RPMI7951 (cell line): ENCODE data around the gene TNFRSF18. TPM values are rescaled to one million over a fixed set of nuclear protein-coding genes. Genes with fewer than 3 reads are reported as not detected.

Experiments
- DNase-seq: peaks from one replicate; pipeline ENCODE4 v3.0.0-alpha.2; 2012; ENCODE audit warnings: low read depth
- total RNA-seq: library from RNA; depleted of rRNA; stranded (reverse); fragments of >200 nt; shearing (Covaris generic); gene quantifications from 2 replicates; pipeline ENCODE4 v1.2.3, GENCODE V29; 2014

The TNFRSF18 gene
- total RNA-seq, 1 experiment from 2014 or later, result not detected

DNA sequence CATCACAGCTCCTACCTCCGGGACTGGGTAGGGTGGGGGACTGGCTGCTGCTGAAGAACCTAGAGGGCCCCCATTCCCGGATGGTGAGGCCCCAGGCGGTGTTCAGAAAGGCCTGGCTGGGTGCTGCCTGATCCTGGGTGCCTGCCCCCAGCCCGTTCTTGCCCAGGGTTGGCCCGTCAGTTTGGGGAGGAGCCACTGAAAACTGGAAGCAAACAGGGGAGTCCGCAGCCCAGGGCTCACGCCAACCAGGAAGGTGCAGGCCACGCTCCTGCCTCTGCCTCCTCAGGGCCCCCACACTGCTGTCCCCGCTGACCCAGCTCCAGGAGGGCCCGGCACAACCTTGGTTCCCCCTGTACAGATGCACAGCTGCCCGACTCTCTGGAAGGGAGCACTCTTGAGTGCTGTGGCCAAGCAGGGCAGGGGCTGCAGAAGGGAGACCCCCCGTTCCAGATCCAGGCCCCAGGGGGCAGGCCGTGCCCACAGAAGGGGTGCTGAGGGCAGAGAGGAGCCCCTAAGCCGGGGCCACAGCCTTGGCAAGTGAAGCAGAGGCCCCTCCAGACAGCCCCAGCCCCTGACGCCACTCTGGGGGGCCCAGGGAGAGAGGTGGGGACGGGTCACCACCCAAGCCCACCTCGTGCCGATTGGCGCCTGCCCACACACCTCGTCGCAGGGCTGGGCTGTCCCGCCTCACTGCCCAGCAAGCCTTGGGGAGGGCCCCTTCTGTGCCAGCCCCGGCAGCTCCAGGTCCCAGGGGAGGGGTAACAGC, 34.6 kb upstream of the TNFRSF18 start:
- DNase-seq, result no peak

DNA sequence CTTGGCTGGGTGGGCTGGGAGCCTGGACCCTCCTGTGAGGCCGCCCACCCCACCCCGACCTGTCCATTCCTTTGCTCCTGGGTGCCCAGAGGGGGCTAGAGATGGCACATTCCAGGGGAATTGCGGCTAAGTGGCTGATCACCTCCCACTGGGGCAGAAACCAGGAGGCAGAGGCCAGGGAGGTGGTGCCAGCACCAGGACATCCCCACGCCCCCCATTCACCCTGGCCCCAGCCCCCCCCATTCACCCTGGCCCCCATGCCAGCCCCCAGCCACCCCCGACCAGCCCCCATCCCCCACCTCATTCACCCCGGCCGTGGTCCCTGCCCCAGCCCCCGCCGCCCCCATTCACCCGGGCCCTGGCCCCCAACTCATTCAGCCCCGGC, 33.9 kb upstream of the TNFRSF18 start:
- DNase-seq, result no peak

DNA sequence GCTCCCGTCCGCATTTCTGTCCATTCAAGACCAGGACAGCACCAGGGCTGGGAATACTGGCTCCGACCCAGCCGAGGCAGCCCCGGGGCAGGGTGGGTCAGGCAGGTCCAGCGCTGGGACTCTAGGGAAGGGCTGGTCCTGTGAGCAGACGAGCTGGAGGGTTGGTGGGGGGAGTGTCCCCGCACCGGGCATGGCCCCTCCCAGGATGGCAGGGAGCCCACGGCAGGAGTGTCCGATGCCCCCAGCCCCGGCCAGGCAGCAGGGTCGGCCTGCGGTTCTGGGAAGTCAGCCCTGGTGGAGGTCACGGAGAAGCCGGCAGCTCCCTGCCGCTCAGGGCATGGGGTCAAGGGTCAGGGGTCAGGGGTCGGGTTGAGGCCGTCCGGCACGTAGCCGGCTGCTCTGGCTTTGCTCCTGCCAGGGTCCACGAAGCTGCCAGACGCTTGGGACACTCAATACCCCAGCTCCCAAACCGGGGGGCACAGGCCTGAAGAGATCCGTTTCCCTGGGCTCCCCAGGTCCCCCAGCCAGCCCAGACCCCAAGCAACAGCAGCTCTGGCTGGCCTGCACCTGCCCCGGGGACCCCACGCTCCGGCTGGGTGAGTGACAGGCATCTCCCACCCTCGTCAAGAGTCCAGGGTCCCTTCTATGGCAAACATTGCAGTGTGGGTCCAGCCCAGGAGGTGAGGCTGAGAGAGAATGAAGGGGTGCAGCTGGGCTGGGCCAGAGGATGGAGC, 33.4 kb upstream of the TNFRSF18 start:
- peak; percentile 22 for DNase-seq

DNA sequence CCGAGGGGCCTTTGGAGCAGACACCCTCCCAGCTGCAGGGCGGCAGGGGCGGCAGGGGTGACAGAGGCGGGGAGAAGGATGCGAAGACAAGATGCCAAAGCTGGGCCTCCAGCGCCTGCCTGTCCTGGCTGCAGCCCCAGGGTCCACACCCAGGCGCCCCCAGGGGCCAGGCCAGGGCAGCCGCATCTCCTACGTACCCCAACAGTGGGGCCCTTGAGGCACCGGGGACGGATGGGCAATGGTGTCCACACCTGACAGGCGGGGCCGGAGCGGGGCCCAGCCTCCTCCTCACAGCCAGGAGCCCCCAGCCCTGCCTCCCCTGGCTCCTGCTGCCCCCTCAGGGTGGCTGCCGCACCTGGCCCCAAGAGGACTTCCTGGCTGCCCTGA, 32.8 kb upstream of the TNFRSF18 start:
- DNase-seq, result no peak

DNA sequence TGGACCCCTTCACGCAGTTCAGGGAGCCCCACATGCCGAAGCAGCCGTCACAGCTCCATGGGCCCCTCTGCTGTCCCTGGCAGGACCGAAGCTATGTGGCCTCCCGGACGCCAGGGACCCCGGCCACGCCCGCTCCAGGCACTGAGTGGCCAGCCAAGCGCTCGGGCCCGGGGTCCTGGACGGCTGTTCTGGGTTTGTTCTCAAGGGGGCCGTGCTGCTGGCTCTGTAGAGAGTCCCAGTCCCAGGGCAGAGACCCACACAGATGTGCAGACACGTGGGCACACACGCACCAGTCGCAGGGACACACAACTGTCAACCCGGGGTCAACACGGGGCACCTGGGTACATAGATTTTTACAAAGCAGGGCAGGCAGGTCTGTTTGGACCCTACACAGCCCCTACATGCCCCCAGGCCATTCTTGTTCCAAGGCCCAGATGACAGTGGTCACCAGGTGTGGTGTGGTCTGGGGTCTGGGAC, 32.3 kb upstream of the TNFRSF18 start:
- no peak for DNase-seq

DNA sequence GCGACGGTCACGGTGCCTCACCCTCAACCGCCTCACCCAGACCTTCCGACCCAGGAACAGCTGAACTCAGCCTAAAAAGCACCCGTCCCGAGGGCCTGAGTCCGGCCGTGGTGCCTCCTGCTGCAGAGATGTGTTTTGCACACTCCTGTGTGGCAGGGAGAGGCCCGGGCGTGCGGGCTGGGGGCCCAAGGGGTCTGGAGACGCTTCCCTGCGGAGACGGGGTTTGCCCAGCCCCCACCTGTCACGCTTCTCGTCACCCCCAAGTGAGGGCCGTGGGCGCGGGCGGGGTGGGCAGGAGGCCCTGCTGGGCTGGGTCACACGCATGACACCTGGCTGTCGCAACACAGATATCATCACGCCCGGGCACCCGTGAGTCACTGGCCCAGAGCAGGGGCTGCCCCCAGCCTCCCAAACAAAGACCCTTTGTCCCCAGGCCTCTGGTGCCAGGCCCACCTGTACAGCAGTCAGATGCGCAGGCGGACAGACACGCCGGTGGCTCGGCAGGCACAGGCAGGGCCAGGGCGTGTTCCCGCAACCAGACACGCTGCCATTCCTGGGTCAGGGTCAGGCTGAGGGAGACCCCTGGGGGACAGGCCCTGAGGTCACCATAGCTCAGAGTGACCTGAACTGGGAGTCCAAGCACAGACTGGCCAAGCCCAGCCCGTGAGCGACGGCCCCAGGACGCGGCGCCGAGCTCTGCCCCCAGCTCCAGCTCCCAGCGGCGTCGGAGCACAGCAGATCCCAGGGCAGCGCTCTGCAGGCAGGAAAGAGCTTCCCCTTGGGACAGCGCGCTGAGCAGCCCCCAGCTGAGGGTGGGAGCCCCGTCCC, 31.7 kb upstream of the TNFRSF18 start:
- DNase-seq, result no peak

DNA sequence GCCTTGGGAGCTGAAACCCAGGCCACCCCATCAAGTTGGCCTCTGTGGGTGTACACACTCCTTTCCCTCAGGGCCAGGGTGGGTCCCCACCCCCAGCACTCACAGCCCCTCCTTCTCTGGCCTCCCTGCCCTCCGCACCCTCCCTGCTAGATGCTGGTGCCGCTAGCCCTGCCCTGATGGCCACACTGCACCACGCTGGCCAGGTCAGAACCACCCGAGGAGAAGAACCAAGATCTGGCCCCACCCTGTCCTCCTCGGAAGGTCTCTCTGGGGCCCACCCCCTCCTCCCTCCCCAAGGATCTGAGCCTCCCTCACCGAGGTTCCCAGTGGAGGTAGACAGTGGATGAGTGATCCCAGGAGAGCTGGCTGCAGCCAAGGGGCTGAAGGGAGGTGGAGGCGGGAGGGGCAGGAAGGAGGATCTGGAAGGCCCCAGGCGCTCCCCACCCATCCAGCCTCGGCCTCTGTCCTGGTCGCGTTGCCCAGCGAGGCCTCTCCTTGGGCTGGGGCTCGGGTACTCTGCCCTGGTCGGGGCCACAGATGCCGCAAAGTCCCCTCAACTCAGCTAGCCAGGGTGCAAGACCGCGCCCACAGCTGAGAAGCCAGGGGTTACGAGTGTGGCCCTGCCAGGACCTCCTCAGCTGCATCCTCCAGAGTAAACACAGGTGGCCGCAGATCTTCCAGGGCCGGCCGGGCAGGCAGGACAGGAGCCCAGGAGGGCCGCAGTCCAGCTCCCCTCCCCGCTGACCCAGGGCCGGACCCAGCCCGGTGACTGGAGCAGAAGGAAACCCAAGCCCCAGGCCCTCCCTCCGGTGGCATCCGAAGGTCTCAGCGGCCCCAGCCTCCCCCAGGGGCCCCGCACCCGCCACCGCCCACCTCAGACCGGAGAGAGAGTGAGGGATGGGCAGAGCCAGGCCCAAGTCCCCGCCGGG, 30.8 kb upstream of the TNFRSF18 start:
- no peak for DNase-seq

DNA sequence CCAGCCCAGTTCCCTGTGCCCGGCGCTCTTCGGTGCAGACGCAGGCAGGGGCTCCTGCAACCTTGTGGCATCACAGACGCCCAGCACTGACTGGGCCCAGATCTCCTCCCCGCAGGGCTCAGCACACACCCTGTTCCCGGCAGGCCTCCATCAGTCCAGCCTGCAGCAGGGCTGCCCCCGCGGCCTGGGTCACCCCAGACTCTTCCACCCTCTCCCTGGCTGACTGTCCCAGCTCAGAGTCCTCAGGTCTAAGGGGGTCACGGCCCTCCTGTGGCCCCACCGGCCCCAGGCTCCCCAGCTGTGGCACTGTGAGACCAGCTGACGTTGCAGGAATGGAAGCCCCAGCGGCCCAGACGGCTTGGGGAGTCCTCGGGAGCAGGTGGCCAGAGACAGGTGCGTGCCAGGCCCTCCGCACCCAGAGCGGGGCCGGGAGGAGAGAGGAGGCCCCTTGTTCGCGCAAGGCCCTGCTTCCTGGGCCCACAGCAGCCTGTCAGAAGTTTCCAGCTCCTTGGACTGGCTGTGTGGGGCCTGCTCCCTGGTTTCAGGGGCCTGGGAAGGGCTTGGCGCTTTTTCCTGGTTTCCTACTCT, 29.9 kb upstream of the TNFRSF18 start:
- DNase-seq, result no peak

DNA sequence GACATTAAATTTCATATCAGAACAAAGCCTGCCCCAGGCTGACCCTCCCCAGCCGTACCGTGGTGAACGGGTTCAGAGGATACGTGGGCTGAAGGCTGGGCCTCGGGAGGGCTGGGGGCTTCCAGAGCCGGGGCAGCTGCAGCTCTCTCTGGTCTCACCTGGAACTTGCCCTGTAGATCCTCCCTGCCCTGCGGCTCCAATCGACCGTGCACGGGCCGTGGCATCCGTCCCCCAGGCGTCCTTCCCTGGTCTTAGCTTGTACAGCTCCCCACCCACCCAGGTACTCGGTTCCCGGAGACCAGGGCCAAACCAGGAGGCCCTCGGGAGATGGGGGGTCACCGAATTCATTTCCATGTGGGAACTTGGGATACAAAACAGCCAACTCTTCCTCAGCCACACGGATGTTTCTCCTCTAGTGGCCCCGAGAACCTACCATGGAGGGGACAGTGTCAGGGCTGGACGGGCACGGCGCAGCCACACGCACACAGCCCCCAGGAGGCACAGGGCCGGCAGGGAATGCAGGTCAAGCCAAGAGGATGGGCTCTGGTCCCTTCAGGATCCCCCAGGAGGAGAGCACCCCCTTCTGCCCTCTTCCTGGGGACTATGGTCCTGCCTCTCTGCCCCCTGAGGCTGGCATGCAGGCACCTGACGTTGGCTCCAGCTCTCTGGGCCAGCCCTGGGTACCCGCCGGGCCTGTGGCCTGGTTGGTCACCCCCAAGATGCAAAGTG, 28.8 kb upstream of the TNFRSF18 start:
- no peak for DNase-seq

DNA sequence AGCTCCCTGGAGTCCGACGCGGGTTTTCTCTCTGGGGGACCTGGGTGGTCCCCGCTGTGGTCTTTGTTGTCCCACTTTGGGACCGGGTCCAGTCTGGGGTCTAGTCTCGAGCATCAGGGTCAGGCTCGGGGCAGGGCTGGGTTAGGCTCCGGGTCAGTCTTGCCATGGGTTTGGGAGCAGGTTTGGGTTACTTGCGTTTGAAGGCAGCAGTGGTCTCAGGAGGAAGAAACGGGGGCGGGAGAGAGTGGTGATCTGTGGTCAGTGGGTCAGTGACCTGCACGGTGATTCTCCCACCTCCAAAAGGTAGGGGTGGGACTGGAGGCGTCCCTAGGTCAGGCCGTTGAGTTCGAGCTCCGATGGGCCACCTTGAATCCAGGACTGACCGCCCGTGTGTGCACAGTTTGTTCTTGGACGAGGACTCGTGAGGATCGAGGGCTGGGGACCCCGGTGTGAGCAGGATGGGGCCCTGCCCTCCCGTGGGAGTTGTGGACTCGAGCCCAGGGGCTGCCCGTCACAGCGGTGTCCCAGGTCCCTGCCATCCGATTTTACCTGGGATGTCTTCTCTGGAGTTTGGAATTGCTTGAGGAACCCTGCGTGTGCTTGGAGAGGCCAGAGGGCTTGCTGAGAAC, 27.9 kb upstream of the TNFRSF18 start:
- DNase-seq, result no peak

DNA sequence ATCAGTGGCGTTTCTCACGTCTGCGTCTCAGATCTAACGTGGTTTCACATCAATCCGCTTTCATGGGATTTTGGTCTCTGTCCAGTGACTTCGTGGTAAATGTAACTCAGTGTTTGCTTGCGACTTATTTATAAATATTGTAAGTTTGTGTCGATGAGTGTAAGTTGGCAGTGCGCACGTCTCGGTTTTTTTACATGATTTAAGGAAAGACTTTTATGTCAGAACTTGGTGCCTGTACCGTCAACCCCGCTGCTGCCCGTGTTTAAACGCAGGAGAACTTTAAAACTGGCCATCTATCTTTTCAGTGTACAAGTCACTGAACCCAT, 27.1 kb upstream of the TNFRSF18 start:
- DNase-seq, result no peak

DNA sequence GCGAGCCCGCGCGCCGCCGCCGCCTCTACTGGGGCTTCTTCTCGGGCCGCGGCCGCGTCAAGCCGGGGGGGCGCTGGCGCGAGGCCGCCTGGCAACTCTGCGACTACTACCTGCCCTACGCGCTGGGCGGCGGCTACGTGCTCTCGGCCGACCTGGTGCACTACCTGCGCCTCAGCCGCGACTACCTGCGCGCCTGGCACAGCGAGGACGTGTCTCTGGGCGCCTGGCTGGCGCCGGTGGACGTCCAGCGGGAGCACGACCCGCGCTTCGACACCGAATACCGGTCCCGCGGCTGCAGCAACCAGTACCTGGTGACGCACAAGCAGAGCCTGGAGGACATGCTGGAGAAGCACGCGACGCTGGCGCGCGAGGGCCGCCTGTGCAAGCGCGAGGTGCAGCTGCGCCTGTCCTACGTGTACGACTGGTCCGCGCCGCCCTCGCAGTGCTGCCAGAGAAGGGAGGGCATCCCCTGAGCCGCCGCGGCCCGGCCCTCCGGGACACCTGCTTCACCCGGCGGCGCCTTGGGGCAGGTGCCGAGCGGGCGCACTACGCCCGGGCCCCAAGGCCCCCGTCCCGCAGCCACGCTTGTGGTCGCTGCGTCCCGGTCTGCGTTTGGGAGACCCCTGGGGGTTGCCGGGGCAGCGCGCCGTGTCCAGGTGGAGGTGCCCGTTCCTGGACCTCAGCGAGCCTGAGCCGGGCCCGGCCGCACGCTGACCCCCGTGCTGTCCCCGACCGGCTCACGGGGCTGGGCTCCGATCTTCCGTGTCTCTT, 26.6 kb upstream of the TNFRSF18 start:
- no peak for DNase-seq

DNA sequence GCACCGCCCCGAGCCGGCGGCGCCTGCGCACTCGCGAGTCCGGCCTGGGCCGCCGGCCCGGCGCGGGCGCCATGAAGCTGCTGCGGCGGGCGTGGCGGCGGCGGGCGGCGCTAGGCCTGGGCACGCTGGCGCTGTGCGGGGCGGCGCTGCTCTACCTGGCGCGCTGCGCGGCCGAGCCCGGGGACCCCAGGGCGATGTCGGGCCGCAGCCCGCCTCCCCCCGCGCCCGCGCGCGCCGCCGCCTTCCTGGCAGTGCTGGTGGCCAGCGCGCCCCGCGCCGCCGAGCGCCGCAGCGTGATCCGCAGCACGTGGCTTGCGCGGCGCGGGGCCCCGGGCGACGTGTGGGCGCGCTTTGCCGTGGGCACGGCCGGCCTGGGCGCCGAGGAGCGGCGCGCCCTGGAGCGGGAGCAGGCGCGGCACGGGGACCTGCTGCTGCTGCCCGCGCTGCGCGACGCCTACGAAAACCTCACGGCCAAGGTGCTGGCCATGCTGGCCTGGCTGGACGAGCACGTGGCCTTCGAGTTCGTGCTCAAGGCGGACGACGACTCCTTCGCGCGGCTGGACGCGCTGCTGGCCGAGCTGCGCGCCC, 25.9 kb upstream of the TNFRSF18 start, which contains the start of gene B3GALT6:
B3GALT6 (plus strand) TSS at position 30 of the 588 bp plus-strand sequence; CDS start at position 72, 42 bp downstream.
- DNase-seq, result no peak

DNA sequence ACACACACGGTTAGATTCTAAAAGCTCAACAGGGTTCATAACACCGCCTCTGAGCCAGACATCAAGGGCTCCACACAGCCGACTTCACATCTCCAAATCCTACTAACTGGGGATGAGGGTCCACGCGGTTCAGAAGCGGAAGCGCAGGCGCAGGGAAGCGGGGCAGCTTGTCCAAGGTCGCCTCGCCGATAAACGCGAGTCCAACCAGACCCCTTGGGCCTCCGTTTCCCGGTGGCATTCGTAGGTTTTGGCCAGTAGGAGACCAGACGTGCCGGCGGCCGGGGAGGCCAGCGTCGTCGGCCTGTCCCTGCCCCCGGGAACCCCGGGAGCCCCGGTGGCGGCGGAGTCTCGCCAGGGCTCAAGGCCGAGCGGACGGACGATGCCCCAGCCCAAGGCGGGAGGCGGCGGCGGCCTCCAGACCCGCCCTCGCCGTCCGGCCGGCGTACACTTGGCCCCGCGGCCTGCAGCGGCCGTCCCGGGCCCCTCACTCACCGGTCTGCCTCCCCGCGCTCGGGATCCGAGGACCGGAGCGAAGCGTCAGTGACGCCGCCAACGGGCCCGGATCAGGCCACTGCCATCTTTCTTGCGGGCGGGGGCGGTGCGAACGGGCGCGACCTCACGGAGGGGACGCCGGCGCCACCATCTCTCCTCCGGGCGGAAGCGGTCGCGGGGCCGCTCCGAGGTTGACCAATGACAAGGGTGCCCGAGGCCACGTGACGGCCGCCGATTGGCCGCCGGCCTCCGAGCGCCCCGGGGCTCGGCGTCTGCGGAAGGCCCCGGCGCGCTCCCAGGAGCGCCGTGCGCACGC, 25.2 kb upstream of the TNFRSF18 start, which contains the start of gene SDF4:
SDF4 (minus strand) TSS at position 602 of the 808 bp plus-strand sequence. CDS start 3,229 bp downstream, outside the sequence.
- peak; percentile 94 for DNase-seq

DNA sequence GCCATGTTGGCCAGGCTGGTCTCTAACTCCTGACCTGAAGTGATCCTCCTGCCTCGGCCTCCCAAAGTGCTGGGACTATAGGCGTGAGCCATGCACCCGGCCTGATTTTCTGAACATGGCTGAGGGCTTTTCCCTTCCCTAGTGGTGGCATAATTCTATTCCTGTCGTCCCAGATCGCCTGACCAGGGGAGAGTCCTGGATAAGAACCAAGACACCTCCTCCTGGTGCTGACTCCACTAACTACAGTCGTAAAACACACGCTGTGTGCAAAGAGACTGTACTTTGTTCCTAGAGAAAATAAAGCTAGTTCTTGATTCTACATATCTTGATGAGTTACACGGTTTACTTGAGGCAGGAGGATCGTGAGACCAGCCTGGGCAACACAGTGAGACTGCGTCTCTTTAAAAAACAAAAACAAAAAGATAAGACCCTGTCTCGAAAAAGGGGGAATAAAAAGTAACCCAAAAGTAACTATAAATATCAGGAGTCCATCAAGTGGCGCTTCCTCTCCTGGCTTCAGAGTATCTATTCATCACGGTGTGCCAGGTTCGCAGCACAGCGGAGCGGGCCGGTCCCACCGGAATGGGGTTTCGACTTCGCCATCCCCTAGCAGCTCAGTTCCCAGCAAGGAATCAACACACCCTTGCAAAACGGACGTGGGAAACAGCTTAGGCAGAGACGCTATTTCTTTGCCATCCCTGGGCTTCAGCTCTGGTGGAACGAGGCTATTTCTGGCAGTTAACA, 24.4 kb upstream of the TNFRSF18 start:
- DNase-seq, result peak; percentile 69

DNA sequence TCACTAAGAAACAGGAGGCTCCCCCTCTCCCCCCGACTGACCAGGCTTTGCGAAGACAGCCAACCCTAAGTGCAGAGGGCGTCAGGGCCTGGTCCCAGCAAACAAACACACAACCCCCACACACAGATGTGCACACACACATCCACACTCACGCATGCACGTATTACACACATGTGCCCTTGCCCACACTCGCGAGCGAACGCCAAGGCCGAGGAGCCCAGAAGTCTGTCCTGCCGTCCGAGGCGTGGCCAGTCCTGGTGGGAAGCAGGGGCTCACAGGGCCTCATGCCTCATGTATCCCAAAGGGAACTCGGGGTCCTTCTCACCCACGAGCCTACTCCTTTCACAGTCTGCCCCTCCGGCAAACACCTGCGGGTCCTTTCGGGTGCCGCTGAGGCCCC, 23.4 kb upstream of the TNFRSF18 start:
- no peak for DNase-seq
